ENCODE results near the gene PRSS50.

DNA sequence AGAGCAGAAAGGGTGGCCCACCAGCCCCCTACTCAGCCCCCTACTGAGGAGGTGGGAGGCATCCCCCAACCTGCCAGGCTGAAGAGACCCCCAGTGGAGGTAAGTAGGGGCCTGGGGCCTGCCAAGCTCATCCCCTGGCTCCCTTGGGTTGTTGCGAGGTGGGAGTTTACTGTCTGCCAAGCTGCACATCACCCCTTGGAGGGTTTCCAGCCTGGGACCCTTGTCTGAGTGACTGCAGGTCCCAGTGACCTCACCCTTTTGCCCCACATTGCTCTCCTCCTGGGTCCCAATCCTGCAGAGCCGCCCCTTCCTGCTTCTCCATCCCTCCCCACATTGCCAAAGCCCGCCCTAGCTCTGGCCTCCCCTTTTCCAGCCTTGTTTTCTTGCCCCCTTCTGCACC is 23.1 kb downstream of the PRSS50 start:
- TF ChIP-seq JUN (IDR thresholded peaks at IDR 0.05; ENCODE audit: borderline replicate concordance, insufficient read depth, insufficient read length, low read depth), result no peak
- TF ChIP-seq POLR2AphosphoS5 (IDR thresholded peaks at IDR 0.05; ENCODE audit: insufficient read depth, low read depth, low read length), result no peak
- no peak for TF ChIP-seq POLR2A (IDR thresholded peaks at IDR 0.05; ENCODE audit: low read depth, low read length)

All from endothelial cell of umbilical vein (primary cell).